GM18861 (cell line): ENCODE data around the gene MAML3.
A peak's percentile ranks its signal among the peaks of the same experiment; 100 is the strongest.
"Not testable (repeated sequence)": the region's sequence is repeated elsewhere in the genome, so short reads cannot be mapped to it uniquely, and the experiment has no call there.

Experiments
- ATAC-seq: cut with Tn5 transposase; IDR thresholded peaks from one replicate; pipeline ENCODE4 v1.9.1; 2021; ENCODE audit not compliant: unreplicated experiment

MAML3 gene

DNA sequence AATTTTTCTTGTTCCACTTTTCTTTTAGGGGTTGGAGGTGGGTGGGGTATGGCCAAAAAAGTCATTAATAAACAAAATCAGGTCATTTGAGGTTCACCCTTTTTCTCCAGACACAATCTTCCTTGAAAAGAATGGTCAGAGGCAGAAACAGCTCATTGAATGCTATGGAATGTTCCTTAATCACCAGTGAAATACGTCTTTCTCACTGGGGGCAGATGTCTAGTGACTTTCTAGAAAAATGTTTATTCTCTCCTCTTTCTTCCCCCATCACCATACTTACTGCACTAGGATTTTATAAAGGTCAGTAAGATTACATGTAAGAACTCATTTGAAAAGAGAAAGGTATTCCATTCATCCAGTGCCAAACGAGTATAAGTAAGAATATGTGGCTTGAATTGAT, 443.9 kb downstream of the MAML3 start:
- no peak for ATAC-seq

DNA sequence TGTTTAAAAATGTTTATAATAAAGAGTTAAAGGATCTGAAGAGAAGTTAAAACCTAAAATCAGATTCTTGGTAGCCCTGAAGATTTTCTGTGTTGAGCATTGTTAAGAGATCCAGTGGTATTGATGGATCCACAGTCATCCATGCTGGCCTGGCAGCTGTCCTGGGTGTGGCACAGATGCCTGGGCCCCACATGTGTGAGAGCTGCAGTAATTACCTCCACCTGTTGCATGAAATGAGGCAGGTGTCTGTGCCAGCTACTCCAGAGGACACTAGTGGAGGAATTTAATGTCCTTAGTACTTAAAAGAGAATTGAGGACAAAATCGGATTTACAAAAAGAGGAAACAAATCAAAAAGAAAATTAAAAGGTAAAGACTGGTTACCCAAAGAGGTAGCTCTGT, 444.3 kb downstream of the MAML3 start:
- no peak for ATAC-seq

DNA sequence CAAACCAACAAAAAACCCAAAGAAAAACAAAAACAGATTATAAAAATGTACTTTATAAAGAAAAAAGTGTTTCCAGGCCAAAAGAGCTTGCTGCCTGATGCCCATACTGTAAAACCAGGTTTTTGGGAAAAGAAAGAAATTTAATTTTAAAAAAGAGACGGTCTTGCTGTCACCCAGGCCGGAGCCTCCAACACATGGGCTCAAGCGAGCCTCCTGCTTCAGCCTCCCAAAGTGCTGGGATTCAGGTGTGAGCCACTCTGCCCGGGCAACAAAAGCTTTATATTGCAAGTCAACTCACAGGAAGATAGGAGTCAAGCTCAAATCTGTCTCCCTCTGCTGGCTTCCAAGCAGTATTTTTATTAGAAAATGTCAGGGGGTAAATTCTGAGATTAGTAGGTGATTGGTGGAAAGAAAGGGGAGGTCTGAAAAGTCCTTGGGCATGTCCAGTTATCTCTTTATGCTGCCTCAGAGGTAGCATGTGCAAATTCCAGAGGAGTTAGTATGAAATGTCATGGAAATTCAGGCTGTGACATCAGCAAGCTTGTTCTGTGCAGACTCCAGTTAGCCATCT, 449.0 kb downstream of the MAML3 start:
- no peak for ATAC-seq

DNA sequence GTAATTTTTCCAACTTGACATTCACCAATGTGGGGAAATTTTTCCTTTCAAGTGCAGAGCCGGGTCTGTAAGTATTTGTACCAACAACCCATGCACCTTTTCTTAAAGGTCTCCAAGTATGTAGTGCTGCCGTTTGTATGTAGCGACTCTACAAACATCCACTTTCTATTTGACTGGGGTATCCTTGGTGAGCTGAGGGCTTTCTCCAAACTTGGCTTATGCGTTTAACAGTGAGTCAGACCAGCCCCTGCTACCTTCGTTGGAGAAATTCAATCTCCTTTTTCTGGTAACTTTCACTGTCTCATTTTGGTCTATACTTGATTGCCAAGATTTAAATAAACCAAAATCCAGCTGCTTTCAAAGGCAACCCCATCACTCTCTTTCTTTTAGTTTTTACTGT, 453.4 kb downstream of the MAML3 start:
- ATAC-seq = no peak

DNA sequence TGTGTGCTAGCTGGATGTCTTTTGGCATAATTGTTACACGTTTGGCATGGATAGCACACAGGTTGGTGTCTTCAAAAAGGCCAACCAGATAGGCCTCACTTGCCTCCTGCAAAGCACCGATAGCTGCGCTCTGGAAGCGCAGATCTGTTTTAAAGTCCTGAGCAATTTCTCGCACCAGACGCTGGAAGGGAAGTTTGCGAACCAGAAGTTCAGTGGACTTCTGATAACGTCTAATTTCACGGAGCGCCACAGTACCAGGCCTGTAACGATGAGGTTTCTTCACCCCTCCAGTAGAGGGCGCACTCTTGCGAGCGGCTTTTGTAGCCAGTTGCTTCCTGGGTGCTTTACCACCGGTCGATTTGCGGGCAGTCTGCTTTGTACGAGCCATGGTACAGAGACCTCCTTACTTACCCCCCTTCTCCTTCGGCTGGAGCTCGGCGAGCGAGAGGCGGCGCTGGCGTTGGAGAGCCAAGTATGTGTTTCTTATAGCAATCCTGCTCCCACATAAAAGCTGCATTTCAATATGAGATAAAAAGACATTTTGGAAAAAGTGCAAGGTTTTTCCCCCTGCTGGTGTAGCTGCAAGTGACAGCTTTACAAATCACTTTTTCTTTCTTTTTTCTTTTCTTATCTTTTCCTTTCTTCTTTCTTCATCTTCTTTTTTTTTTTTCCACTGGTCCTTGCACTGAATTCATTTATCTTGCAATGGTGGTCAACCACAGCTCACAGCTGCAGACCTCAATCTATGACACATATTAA, 455.6 kb downstream of the MAML3 start:
- ATAC-seq = not testable (repeated sequence)

DNA sequence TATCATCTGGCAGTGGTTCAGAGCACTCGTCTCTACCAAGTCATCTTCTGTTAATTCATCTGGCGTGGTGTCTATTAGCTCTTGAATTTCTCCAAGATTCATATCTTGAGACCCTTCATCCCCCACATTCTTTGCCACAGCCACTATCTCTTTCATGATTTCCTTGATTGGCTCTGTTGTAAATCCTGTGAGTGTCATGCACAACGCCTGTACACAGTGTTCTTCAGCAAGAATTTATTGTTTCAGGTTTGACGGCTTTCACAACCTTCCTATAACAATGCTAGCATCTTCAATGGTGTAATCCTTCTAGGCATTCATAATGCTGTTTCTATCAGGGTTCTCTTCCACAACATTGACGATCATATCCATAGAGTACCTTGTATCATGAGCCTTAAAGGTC, 457.5 kb downstream of the MAML3 start:
- ATAC-seq = no peak

DNA sequence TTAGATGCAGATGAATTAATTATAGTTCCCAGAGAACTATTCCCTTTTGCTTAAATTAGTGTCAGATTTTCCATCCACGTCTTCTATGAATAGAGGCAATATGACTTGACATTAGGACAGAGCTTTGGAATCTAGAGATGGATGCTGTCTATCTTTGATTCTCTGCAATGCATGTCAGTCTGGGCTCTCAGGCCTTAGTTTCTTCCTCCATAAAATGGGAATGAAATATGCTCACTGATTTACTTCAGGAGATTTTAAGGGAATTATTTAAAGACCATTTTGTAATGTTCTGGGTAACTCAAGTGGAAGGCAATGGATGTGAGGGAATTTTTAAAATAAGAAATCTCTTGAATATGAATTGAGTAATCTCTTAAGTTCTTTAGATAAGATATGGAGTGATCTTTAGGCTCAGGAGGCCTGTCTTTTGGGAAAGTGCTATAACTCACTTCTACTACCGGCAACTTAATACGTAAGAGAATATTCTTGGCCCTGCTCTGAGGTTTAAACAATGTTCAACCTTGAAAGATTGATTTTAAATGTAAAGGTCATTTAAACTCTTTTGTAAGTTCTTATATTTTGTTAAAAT, 459.4 kb downstream of the MAML3 start:
- no peak for ATAC-seq

DNA sequence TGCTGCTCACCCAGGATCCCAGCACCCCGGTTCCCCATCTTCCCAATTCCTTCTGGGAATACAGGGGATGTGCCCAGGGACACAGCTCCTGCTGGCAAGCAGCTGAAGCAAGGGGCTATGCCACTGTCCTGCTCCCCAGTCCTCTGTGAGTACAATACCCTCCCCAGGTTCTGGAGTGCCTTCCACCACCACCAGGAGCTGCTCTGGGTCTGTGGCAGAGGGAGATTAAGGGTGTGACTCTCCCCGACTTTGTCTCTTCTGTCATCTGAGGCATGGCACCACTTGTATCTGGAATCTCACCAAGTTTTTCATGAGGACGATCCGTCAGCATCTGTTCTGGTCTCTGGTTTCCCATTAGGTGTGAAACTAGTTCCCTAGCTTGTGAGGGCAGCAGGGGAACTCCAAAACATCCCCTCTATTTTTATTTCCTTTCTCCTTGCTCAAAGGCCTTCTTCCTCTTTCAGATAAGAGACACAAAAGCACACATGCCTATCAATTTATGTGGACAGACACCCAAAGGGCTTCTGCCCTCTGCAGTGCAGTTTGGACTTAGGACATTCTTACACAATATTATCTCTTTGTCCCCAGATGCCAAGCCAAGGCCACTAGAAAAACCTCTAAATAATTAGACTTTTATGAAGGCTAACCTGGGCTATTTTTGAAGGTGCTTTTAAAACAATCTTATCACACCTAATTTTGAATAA, 461.5 kb downstream of the MAML3 start:
- no peak for ATAC-seq

DNA sequence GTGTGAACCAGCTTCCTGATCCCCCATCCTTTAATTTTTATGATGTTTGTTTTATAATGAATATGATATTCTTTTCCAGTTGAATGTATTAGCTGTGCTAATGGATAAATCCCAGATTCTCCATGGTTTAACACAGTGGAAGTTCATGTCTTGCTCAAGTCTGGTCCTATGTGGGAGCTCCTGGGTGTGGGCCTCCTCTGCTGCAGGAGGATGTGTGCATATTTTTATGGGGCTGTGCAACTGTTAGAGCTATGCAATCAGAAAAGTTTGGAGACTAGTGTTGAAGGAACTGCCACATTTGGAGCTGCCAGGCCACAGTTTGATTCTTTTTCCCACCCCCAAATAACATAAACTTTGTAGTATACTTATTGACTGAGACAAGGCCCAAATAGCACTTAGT, 463.6 kb downstream of the MAML3 start:
- no peak for ATAC-seq

DNA sequence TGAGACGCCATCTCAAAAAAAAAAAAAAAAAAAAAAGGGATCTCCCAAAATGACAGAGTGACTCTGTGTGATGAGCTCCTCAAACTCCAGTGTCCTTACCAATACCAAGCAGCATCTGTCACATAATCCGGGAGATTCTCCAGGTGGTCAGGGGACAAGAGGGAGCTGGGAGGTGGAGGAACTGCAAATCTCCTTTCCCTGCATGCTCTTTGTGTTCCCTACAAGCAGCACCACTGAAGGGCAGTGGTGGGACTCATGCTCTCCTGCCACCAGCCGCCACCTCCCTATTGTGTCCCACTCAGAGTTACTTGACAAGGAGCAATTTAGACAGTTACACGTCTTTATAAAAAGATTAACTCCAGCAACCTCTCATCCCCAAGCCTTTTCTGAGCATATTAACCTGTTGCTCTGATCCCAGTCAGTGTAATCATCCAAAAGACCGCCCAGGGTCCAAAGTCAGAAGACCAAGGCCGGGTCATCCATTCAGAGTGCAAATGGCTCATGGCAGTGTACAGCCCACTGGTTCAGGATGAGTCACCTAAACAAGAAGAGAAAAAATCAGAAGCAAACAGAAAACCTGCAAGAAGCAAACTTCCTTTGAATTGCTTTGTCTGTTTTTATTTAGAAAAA, 464.8 kb downstream of the MAML3 start:
- no peak for ATAC-seq

DNA sequence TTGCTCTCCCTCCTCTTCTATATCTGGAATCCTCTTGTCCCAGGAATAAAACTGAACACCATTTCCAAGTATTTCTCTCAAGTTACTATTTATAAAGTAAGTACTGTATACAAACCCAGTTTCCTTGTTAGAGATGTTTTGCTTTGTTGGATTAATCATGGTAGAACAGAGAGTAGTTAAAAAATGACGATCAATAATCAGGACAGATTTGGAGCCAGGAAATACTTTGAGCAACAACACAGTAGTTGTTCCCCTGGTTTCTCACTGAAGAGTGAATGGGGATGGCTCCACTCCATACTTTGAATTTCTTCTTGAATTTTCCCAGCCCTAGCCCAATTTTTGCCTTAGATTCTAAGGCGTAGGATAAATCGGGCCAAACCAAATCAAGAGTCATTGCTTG, 467.0 kb downstream of the MAML3 start:
- no peak for ATAC-seq

DNA sequence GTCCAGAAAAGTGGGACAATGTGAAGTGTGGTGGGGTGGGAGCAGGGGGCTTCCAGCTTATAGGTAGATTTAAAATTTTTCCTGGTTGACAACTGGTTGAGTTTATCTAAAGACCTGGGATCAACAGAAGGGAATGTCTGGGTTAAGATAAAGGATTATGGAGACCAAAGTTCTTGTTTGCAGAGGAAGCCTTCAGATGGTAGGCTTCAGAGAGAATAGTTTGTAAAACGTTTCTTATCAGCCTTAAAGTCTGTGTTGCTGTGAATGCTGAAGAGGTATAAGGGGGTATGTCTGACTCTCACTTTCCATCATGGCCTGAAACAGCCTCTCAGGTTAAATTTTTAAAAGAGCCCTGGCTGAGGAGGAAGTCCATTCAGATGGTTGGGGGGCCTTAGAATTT, 467.9 kb downstream of the MAML3 start:
- ATAC-seq = no peak

DNA sequence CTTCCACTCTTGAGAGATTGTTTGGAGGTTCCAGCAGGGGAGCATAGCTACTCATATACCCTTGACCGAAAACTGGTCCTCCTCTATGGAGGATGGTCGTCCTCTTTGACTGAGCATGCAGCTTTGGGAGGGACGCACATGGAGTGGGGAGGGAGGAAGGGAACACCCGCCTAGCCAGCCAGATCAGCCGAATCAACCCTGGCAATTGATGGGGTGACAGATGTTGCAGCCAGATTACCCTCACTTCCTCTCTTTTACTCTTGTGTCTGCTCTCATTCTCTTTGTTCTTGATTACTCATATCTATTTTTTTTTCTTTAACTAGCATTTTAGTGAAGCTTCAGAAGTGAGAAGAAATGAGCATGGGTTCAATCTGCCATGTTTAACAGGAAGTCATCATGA, 468.8 kb downstream of the MAML3 start:
- ATAC-seq = no peak

DNA sequence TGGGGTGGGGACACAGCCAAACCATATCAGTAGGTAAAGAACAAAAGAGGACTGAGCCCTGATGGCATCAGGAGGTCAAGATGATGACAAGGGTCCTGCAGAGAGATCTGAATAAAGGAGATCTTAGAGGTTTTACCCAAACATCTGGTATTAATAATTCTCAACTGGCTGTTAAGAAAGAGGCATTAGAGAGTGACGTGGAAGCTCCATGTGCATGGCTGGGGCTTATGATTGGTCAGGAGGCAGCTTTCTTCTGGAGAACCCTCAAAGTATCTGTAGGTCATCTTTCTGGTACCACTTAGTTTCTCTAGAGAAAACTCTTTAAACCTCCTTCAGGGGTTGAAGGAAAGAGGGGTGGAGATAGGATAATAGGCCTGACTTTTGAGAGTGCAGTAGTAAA, 469.6 kb downstream of the MAML3 start:
- ATAC-seq = no peak

DNA sequence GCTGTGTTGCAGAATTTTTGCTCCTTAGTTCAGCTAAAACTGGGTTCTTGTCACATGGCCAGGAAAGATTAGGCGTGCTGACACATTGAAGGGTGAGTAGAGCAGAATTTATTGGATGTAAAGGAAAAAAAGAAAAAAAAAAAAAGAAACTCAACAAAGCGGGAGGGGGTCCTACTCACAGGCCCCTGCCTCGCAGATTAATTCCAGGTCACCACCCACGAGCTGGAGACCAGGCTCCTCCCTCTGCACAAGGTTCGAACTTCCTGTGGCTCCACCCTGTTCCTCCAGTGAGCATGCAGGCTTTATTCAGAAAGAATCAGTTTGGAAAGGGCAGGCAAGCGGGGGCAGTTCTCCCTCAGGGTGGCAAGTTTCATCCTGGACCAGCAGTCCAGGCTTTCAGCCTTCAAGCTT, 471.2 kb downstream of the MAML3 start:
- ATAC-seq = no peak

DNA sequence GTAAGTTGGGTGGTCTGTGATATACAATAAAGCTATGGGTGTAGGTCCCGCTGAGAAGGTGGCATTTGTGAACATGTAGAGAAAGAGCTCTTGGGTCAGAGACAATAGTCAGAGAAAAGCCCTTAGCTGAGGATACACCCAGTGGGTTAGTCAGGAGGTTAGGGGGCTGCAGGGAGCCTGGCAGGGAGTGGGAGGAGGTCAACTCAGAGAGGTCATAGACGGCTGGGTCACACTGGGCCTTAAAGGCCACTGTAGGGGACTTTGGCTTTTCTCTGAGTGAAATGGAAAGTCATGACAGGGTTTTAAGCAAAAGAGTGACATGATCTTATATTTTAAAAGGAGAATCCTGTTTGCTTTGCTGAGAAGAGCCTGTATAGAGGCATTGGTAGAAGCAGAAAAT, 471.7 kb downstream of the MAML3 start:
- ATAC-seq = no peak

DNA sequence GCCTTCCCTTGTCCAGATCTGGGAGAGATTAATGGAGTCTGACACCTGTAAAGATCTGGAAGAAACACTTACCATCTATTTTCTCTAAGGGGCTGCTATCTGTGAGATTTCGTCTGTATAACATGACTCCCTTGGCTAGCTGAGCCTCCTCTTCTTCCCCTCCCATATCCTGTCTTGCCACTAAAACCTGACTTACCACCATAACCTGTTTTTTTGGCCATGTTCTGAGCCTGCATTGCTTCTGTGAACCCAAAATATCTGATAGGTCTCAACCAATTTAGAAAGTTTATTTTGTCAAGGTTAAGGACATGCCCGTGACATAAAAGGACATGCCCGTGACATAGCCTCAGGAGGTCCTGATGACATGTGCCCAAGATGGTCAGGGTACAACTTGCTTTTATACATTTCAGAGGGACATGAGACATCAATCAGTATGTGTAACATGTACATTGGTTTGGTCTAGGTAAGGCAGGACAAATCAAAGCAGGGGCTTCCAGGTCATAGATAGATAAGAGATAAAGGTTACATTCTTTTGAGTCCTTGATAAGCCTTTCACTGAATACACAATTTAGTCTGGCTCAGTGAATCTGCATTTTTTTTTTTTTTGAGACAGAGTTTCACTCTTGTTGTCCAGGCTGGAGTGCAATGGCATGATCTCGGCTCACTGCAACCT, 476.9 kb downstream of the MAML3 start:
- no peak for ATAC-seq

DNA sequence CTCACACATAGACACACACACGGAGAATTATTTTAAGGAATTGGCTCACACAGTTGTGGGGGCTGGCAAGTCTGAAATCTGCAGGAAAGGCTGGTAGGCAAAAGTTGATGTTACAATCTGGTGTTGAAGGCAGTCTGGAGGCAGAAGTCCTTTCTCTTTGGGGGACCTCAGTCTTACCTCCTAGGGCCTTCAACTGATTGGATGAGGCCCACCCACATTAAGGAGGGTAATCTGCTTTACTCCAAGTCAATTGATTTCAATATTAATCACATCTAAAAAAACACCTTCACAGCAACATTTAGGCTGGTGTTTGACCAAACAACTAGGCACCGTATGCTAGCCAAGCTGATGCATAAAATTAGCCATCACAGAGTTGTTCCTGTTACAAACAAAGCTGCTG, 477.6 kb downstream of the MAML3 start:
- ATAC-seq = no peak

DNA sequence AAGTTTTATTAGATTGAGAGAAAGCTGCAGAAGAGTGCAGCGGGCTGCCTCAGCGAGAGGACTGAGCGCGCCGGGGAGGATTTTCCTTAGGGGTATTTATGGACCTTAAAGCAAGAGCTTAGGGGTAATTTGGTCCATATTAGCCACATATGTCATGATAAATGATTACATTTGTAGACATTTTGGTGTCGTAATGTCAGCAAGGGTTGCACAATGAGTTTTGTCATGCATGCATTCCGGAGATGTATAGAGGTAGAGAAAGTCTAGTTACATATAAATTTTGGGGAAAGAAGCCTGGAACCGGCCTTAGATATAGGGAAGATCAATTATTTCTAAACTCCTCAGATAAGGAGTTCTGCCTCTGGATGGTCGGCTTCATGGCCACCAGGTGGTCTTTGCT, 478.3 kb downstream of the MAML3 start:
- ATAC-seq = no peak

DNA sequence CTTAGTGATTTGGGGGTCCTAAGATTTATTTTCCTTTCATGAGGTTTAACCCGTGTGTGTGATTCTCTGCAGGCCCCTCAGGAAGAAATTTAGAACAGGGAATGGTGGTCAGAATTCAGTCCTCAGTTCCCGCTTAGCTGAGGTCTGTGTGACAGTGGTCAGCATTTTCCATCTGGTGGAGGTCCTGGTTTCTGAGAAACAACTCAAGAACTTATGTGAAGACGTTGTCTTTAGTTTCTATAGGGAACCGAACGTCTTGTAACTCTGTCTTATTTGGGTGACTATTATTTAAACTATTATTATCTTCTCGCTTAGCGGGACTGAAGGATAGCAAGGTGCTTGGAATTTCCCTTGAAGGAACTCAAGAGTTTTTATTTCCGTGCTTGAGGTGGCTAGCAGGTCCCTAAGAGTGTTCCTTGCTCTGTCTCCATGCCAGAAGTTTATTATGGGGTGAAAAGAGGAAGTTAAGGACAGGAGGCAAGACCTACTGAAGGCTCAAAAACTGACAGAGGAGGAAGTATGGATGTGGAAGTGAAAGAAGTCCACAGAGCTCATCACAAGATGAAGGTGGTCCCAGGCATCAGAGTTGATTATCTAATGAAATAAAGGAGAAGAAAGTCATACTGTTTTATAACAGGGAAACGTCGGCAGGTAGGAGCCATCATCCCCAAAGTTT, 479.0 kb downstream of the MAML3 start:
- ATAC-seq = peak; percentile 61
